Naive B cell (primary cell): ENCODE measurements around the gene ANKRD12. TPM values are rescaled to one million over a fixed set of nuclear protein-coding genes. Genes with fewer than 3 reads are reported as not detected.
"Not testable (repeated sequence)": the region's sequence is repeated elsewhere in the genome, so short reads cannot be mapped to it uniquely, and the experiment has no call there.

Source experiments
- ATAC-seq, 2 donors: fragments of 150-1000 bp; cut with Tn5 transposase; 2 replicates each; pipeline ENCODE4 v1.10.0; 2021; ENCODE audit warnings: low read depth in 2 of 2, mild to moderate bottlenecking in 2 of 2, moderate library complexity in 2 of 2
- DNase-seq: peaks from one replicate; pipeline ENCODE4 v3.0.0; 2022
- H3K27ac Mint-ChIP-seq, 6 donors: one replicate each; pipeline ENCODE4 v1.8.0; 2020 to 2022; ENCODE audit warnings: mild to moderate bottlenecking in 6 of 6, mixed read lengths in 6 of 6, moderate library complexity in 5 of 6, inconsistent platforms in 2 of 6
- H3K27me3 Mint-ChIP-seq, 3 donors: one replicate each; pipeline ENCODE4 v1.8.0; 2021 to 2022; ENCODE audit warnings: mixed read lengths in 3 of 3, mild to moderate bottlenecking in 1 of 3
- H3K36me3 Mint-ChIP-seq, 2 donors: one replicate each; pipeline ENCODE4 v1.8.0; 2020 to 2022; ENCODE audit warnings: mixed read lengths in 2 of 2, inconsistent platforms in 1 of 2, mild to moderate bottlenecking in 1 of 2
- H3K4me1 Mint-ChIP-seq, 3 donors: one replicate each; pipeline ENCODE4 v1.8.0; 2020 to 2022; ENCODE audit warnings: mixed read lengths in 3 of 3, inconsistent platforms in 1 of 3, mild to moderate bottlenecking in 1 of 3, moderate library complexity in 1 of 3
- H3K4me3 Mint-ChIP-seq, 8 donors: one replicate each; pipeline ENCODE4 v1.8.0; 2020 to 2022; ENCODE audit warnings: mild to moderate bottlenecking in 8 of 8, mixed read lengths in 8 of 8, moderate library complexity in 8 of 8, inconsistent platforms in 2 of 8
- H3K9me3 Mint-ChIP-seq, 7 donors: one replicate each; pipeline ENCODE4 v1.8.0; 2020 to 2022; ENCODE audit warnings: mixed read lengths in 7 of 7, mild to moderate bottlenecking in 5 of 7, inconsistent platforms in 2 of 7, moderate library complexity in 1 of 7
- polyA plus RNA-seq, 6 donors: library from polyadenylated mRNA; unstranded; fragments of 300-500 nt; fragmentation: Illumina TruSeq; gene quantifications; one replicate each; pipeline ENCODE4 v1.2.3, GENCODE V29; 2021; ENCODE audit warnings: low read depth in 6 of 6

The ANKRD12 gene
- polyA plus RNA-seq, 6 donors from 2014 or later = 6.7 to 93.9 (median 27.4) TPM

DNA sequence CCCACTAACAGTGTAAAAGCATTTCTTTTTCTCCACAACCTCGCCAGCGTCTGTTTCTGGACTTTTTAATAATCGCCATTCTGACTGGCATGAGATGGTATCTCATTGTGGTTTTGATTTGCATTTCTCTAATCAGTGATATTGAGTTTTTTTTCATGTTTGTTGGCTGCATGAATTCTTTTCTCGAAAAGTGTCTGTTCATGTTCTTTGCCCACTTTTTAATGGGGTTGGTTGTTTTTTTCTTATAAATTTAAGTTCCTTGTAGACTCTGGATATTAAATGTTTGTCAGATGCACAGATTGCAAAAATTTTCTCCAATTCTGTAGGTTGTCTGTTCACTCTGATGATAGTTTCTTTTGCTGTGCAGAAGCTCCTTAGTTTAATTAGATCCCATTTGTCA, 26.1 kb downstream of the ANKRD12 start:
- H3K4me3 Mint-ChIP-seq, DNase-seq, ATAC-seq, H3K27me3 Mint-ChIP-seq: not testable (repeated sequence)
- Mint-ChIP-seq H3K27ac (peak overlapping the region in 1 of 6 donors; percentile 12), H3K9me3 (peaks cover 6 to 40% (median 29%) of the 10 kb centered on the region in 7 donors), H3K36me3 (peaks cover 23% of the 10 kb centered on the region in 2 donors), H3K4me1 (peaks cover 41 to 54% (median 53%) of the 10 kb centered on the region in 3 donors)

DNA sequence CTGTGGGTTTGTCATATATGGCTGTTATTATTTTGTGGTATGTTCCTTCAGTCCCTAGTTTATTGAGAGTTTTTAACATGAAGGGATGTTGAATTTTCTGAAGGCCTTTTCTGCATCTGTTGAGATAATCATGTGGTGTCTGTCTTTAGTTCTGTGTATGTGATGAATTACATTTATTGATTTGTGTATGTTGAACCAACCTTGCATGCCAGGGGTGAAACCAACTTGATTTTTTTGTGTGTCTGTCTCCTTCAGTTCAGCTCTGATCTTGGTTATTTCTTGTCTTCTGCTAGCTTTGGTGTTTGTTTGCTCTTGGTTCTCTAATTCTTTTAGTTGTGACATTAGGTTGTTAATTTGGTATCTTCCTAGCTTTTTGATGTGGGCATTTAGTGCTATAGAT, 27.6 kb downstream of the ANKRD12 start:
- not testable (repeated sequence) for DNase-seq, ATAC-seq, H3K27me3 Mint-ChIP-seq
- Mint-ChIP-seq H3K4me1 (peaks cover 42 to 54% (median 54%) of the 10 kb centered on the region in 3 donors), H3K9me3 (peaks cover 8 to 41% (median 31%) of the 10 kb centered on the region in 7 donors), H3K36me3 (peaks cover 23 to 28% of the 10 kb centered on the region in 2 donors), H3K27ac (peak overlapping the region in 1 of 6 donors; percentile 8), H3K4me3 (peak overlapping the region in 1 of 8 donors; percentile 2)

- Mint-ChIP-seq H3K4me1 (peaks cover 47 to 66% (median 64%) of the 10 kb centered on the region in 3 donors), H3K9me3 (peaks cover 10 to 45% (median 38%) of the 10 kb centered on the region in 7 donors), H3K36me3 (peaks cover 25 to 31% of the 10 kb centered on the region in 2 donors)
- ATAC-seq, DNase-seq, H3K4me3 Mint-ChIP-seq, H3K27ac Mint-ChIP-seq, H3K27me3 Mint-ChIP-seq: not testable (repeated sequence)
Measured at GRCh38 chr18:9165883-9166282, 29.3 kb downstream of the ANKRD12 start.

- peaks cover 6 to 20% (median 15%) of the 10 kb centered on the region in 7 donors for H3K9me3 Mint-ChIP-seq
- peak overlapping the region in 3 of 8 donors; percentile 10 to 30 (median 24) for H3K4me3 Mint-ChIP-seq
- not testable (repeated sequence) for ATAC-seq, H3K27me3 Mint-ChIP-seq, DNase-seq
- peaks cover 7 to 17% of the 10 kb centered on the region in 2 donors for H3K36me3 Mint-ChIP-seq
- H3K4me1 Mint-ChIP-seq = peaks cover 51 to 76% (median 74%) of the 10 kb centered on the region in 3 donors
- peak overlapping the region in 1 of 6 donors; percentile 60 for H3K27ac Mint-ChIP-seq
Measured at GRCh38 chr18:9169515-9169914, 32.9 kb downstream of the ANKRD12 start.

GRCh38 chr18:9171919-9172318, 35.3 kb downstream of the ANKRD12 start:
- peaks cover 56 to 92% (median 76%) of the 10 kb centered on the region in 3 donors for H3K4me1 Mint-ChIP-seq
- H3K36me3 Mint-ChIP-seq = peaks cover 9 to 16% of the 10 kb centered on the region in 2 donors
- ATAC-seq, DNase-seq, H3K27me3 Mint-ChIP-seq: not testable (repeated sequence)
- H3K4me3 Mint-ChIP-seq = peak overlapping the region in 3 of 8 donors; percentile 5 to 48 (median 26)
- peak overlapping the region in 3 of 6 donors; percentile 16 to 54 (median 48) for H3K27ac Mint-ChIP-seq
- H3K9me3 Mint-ChIP-seq = peaks cover 0 to 10% (median 7%) of the 10 kb centered on the region in 7 donors

GRCh38 chr18:9172506-9173127, 36.0 kb downstream of the ANKRD12 start:
- no peak for ATAC-seq
- no peaks in the 10 kb centered on the region for H3K27me3 Mint-ChIP-seq
- H3K36me3 Mint-ChIP-seq = peaks cover 9 to 16% of the 10 kb centered on the region in 2 donors
- H3K27ac Mint-ChIP-seq = peak overlapping the region in 5 of 6 donors; percentile 45 to 73 (median 53)
- H3K9me3 Mint-ChIP-seq = peaks cover 0 to 10% (median 6%) of the 10 kb centered on the region in 7 donors
- peaks cover 60 to 95% (median 76%) of the 10 kb centered on the region in 3 donors for H3K4me1 Mint-ChIP-seq
- peak overlapping the region in 3 of 8 donors; percentile 26 to 35 (median 30) for H3K4me3 Mint-ChIP-seq
- no peak for DNase-seq

DNA sequence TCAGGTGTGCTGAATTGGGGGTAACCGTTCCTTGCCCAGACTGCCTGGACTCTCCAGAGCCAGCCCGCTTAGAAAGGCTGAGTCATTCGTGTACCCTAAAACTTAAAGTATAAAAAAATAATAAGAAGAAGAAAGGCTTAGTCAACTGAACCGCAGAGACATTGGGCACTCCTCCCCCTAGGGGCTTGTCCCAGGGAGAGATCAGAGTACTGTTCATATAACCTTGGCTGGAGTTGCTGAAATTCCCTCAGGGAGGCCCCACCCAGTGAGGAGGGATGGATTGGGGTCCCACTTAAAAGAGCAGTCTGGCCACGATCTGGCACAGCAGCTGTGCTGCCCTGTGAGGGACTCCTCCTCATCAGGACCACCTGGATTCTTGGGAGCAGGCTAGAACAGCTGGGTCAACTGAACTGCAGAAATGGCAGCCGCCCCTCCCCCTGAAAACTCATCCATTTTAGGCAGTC, 37.2 kb downstream of the ANKRD12 start:
- DNase-seq (no peak), ATAC-seq (no peak)
- H3K9me3 Mint-ChIP-seq = peaks cover 0 to 10% (median 6%) of the 10 kb centered on the region in 7 donors
- H3K4me1 Mint-ChIP-seq = peaks cover 57 to 89% (median 76%) of the 10 kb centered on the region in 3 donors
- peak overlapping the region in 1 of 8 donors; percentile 84 for H3K4me3 Mint-ChIP-seq
- H3K36me3 Mint-ChIP-seq = peaks cover 9 to 14% of the 10 kb centered on the region in 2 donors
- H3K27me3 Mint-ChIP-seq = no peaks in the 10 kb centered on the region
- peak overlapping the region in 3 of 6 donors; percentile 24 to 79 (median 28) for H3K27ac Mint-ChIP-seq

DNA sequence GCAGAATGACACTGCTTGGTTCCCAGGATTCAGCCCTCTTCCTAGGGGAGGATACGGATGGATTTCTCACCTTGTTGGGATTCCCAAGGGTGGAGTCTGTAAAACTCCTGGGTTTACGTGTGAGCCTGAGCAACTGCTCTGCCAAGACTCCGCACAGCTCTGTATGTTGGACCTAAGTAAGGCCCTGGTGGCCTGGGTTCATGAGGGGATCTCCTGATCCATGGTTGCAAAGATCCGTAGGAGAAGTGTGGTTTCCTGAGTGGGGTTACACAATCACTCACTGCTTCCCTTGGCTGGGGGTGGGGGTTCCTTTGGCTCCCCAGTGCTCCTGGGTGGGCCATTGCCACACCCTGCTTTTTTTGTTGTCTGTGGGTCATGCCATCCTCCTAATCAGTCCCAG, 37.7 kb downstream of the ANKRD12 start:
- Mint-ChIP-seq H3K36me3 (peaks cover 9% of the 10 kb centered on the region in 2 donors), H3K27ac (peak overlapping the region in 2 of 6 donors; percentile 20 to 79), H3K4me3 (peak overlapping the region in 1 of 8 donors; percentile 84), H3K4me1 (peaks cover 56 to 87% (median 71%) of the 10 kb centered on the region in 3 donors), H3K27me3 (no peaks in the 10 kb centered on the region), H3K9me3 (peaks cover 0 to 7% (median 3%) of the 10 kb centered on the region in 7 donors)
- no peak for ATAC-seq
- DNase-seq = no peak

GRCh38 chr18:9175115-9175514, 38.5 kb downstream of the ANKRD12 start:
- peaks cover 57 to 89% (median 71%) of the 10 kb centered on the region in 3 donors for H3K4me1 Mint-ChIP-seq
- ATAC-seq = peak; percentile 53 to 60
- DNase-seq = no peak
- peak overlapping the region in 4 of 6 donors; percentile 45 to 79 (median 68) for H3K27ac Mint-ChIP-seq
- peaks cover 8% of the 10 kb centered on the region in 2 donors for H3K36me3 Mint-ChIP-seq
- peak overlapping the region in 1 of 8 donors; percentile 8 for H3K4me3 Mint-ChIP-seq
- H3K27me3 Mint-ChIP-seq = no peaks in the 10 kb centered on the region
- H3K9me3 Mint-ChIP-seq = peaks cover 0 to 4% (median 2%) of the 10 kb centered on the region in 7 donors

DNA sequence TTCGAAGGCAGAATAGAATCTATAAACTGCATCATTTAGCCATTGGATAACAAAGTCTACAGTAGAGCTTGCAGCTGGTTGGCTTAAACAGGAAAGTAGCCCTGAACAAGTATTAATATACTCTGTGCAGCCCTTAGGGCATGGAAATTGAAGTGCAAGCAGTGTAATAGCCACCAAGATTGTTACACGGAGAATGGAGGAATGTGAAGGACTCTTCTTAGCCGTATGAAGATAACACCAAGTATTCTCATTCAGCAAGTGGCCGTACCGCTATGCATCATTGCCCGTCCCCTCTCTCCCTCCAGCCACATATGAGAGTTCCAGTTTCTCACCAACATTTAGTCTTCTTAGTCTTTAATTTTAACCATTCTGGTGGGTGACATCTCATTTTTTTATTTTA, 40.5 kb downstream of the ANKRD12 start:
- ATAC-seq (no peak), DNase-seq (no peak)
- Mint-ChIP-seq H3K36me3 (peaks cover 4 to 8% of the 10 kb centered on the region in 2 donors), H3K4me3 (no peak overlapping the region), H3K9me3 (no peaks in the 10 kb centered on the region), H3K27me3 (no peaks in the 10 kb centered on the region), H3K27ac (peak overlapping the region in 2 of 6 donors; percentile 37 to 56), H3K4me1 (peaks cover 55 to 87% (median 70%) of the 10 kb centered on the region in 3 donors)

DNA sequence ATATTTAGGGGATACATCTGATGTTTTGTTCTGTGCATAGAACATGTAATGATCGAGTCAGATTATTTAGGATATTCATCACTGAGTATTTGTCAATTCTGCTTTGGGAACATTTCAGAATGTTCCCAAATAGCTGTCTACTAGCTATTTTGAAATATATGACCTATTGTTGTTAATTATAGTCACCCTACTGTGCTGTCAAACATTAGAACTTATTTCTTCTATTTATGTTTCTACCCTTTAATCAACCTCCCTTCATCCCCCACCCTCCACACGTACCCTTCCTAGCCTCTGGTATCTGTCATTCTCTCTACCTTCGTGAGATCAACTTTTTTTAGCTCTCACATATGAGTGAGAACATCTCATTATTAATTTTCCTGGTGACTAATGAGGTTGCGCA, 40.9 kb downstream of the ANKRD12 start:
- Mint-ChIP-seq H3K9me3 (no peaks in the 10 kb centered on the region), H3K36me3 (peaks cover 4 to 8% of the 10 kb centered on the region in 2 donors), H3K4me3 (no peak overlapping the region), H3K27me3 (no peaks in the 10 kb centered on the region), H3K4me1 (peaks cover 51 to 83% (median 65%) of the 10 kb centered on the region in 3 donors), H3K27ac (peak overlapping the region in 1 of 6 donors; percentile 56)
- no peak for DNase-seq
- no peak for ATAC-seq

DNA sequence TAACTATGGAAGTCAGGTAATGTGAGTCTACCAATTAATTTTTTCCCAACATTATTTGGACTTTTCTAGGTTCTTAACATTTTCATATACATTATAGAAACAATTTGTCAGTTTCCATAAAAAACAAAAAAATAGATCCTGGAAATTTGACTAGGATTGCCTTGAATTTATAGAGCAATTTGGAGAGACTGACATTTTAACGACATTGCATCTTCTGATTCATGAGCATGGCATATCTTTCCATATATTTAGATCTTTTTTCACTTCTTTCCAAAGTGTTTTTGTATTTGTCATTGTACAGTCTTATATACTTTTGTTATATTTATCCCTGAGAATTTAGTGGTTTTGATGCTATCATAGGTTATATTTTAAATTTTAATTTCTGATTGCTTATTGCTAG, 42.0 kb downstream of the ANKRD12 start:
- Mint-ChIP-seq H3K4me1 (peaks cover 43 to 84% (median 62%) of the 10 kb centered on the region in 3 donors), H3K27me3 (no peaks in the 10 kb centered on the region), H3K27ac (no peak overlapping the region)

GRCh38 chr18:9181275-9181674, 44.7 kb downstream of the ANKRD12 start:
- Mint-ChIP-seq H3K36me3 (peaks cover 7 to 16% of the 10 kb centered on the region in 2 donors), H3K27me3 (no peaks in the 10 kb centered on the region), H3K27ac (peak overlapping the region in 5 of 6 donors; percentile 12 to 79 (median 21))

More for the DNA sequence above, 42.0 kb downstream of the ANKRD12 start:
- H3K9me3 Mint-ChIP-seq = no peaks in the 10 kb centered on the region
- H3K36me3 Mint-ChIP-seq = peaks cover 4 to 8% of the 10 kb centered on the region in 2 donors
- ATAC-seq (no peak), DNase-seq (no peak)
- no peak overlapping the region for H3K4me3 Mint-ChIP-seq

More at GRCh38 chr18:9181275-9181674, 44.7 kb downstream of the ANKRD12 start:
- Mint-ChIP-seq H3K4me1 (peaks cover 43 to 82% (median 66%) of the 10 kb centered on the region in 3 donors), H3K9me3 (peaks cover 0 to 3% (median 0%) of the 10 kb centered on the region in 7 donors), H3K4me3 (no peak overlapping the region)
- DNase-seq (no peak), ATAC-seq (no peak)
